ENCODE data around the gene CLMN. TPM values are rescaled to one million over a fixed set of nuclear protein-coding genes. Genes with fewer than 3 reads are reported as not detected.

Gene CLMN
- total and polyA plus RNA-seq, 2 donors = 4.3 to 11.1 TPM

DNA sequence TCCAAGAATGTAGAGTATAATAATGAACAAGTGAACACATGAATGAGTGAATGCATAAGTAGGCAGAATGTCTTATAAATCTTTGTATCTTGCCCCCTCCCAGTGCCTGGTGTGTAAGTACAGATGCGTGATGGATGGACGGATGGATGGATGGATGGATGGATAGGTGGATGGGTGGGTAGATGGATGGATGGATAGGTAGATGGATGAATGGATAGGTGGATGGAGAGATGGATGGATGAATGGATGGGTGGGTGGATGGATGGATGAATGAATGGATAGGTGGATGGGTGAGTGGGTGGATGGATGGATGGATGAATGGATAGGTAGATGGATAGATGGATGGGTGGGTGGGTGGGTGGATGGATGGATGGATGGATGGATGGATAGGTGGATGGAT, 74.4 kb downstream of the CLMN start:
- no peaks in the 10 kb centered on the region for H3K36me3 ChIP-seq (ENCODE audit: insufficient read depth)
- no peak for DNase-seq (ENCODE audit: extremely low spot score)
- H3K27ac ChIP-seq (ENCODE audit: low read depth) = no peak overlapping the region
- WGBS = 96% methylated on average over 2 of the region's 2 CpGs
- no peaks in the 10 kb centered on the region for H3K4me1 ChIP-seq (ENCODE audit: insufficient read depth)
- H3K4me3 ChIP-seq (ENCODE audit: low read depth, low read length) = no peak overlapping the region

DNA sequence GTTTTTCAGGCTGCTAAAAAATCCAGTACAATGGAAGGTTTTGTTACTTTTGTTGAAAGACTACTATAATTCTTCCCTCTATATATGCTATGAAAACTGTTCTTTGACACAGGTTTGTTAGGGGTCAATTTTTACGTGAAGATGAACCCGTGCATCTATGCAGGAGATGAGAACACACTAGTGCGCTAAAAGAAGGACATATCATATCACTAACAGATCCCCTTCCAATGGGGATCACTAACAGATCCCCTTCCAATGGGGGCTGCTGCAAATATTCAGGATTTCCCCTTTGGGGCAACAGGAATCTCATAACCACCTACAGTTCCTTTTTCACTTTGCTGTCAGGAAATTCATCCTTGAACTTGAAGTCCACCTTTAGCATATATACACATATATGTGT, 75.1 kb downstream of the CLMN start:
- Histone ChIP-seq H3K27ac (ENCODE audit: low read depth) (no peak overlapping the region), H3K4me1 (ENCODE audit: insufficient read depth) (no peaks in the 10 kb centered on the region)
- WGBS = 91% methylated on average over 3 of the region's 3 CpGs

DNA sequence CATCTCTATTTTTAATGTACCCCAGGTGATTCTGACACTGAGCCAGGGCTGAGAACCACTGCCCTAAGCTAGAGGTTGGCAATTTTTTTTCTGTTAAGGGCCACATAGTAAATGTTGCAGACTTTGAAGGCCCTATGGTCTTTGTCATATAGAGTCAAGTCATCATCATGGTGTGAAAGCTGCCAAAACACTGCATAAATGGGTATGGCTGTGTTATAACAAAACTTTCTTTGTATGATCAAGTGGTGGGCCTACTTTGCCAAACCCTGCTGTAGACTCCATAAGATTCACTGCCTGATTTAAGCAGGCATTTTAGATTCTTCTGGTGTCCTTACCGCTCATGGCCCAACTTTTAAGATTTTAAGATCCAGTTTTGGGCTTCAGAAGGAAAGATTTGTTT, 76.8 kb downstream of the CLMN start:
- 98% methylated on average over 1 of the region's 1 CpG for WGBS
- H3K4me3 ChIP-seq (ENCODE audit: low read depth, low read length) = no peak overlapping the region
- no peaks in the 10 kb centered on the region for H3K36me3 ChIP-seq (ENCODE audit: insufficient read depth)
- no peaks in the 10 kb centered on the region for H3K4me1 ChIP-seq (ENCODE audit: insufficient read depth)
- no peak for DNase-seq (ENCODE audit: extremely low spot score)
- no peak overlapping the region for H3K27ac ChIP-seq (ENCODE audit: low read depth)

More for the DNA sequence above, 75.1 kb downstream of the CLMN start:
- Histone ChIP-seq H3K4me3 (ENCODE audit: low read depth, low read length) (no peak overlapping the region), H3K36me3 (ENCODE audit: insufficient read depth) (no peaks in the 10 kb centered on the region)
- DNase-seq (ENCODE audit: extremely low spot score) = no peak

DNA sequence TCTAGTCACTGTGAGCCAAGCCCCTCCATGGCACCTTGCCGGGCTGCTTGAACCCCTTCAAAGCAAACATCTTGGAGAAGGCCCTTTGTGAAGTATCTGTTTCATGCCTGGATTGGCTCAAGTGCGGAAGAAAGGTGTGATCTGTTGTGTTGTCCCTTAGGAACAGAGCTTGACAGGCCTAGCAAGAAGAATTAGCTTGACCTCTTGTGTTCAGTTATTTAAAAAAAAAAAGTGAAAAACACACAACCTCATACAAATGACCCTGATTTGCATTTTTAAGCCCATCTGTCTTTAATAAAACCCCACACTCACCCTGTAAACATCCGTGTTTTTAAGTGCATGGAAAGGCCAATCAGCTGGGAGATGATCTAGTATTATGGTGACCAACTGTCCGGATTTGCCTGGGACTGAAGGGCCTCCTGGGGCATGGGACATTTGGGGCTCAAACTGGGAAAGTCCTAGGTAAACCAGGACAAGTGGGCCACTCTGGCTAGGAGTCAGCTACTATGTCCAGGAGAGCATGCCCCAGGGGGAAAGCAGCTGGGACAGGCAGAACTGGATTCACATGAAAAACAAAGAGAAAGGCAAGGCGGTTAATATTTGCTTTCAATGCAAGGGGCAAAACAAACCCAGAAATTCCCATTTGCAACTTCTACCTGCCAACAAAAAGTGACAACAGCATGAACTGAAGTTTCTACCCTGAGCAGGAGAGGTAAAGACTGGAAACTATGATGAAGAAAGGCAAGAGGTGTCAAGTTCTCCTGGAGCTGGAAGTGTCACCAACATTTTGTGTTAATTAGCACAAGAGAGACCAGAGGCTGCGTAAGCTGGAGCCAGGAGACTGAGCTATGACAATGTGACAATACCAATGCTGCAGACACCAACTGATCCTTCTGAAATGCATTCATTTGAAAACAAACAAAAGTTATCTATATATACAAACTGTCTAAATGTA, 78.6 kb downstream of the CLMN start:
- H3K27ac ChIP-seq (ENCODE audit: low read depth) = no peak overlapping the region
- no peaks in the 10 kb centered on the region for H3K36me3 ChIP-seq (ENCODE audit: insufficient read depth)
- no peak overlapping the region for H3K4me3 ChIP-seq (ENCODE audit: low read depth, low read length)
- no peaks in the 10 kb centered on the region for H3K4me1 ChIP-seq (ENCODE audit: insufficient read depth)
- DNase-seq (ENCODE audit: extremely low spot score) = no peak
- 80% methylated on average over 6 of the region's 6 CpGs for WGBS

DNA sequence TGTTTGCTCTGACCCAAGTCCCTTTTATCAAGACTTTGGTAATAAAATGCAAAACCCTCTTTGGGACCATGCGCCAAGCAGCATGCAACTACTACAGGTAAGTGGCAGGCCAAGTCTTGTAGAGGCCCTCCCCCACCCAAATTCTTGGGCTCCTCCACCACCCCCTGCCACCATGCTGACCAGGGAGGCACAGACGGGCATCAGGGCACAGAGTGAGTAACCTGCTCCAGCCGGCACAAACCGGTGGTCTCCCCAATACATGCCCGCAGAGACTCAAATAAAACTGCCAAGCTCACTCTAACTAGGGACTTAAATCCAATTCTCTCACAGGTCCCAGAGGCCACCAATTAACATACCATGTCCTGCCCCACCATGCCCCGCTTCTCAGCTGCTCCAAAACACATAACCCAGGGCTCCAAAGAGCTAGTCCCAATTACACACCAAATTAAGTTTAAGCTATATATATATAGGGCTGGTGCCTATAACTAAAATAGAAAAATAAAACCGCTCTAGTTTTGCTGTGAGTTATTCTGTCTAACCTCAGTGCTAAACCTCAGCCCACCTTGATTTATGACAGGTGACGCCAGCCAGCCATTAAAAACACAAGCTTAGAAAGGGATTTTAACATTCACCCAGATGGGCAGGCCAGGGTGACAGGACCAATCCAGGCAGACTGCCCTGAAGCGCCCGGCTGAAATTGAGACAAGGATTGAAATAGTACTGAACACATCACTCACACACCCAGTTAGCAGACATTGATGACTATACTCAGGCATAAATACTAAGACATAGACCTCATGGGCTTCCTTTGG, 81.0 kb downstream of the CLMN start:
- 89% methylated on average over 10 of the region's 10 CpGs for WGBS
- Histone ChIP-seq H3K4me1 (ENCODE audit: insufficient read depth) (no peaks in the 10 kb centered on the region), H3K27ac (ENCODE audit: low read depth) (no peak overlapping the region), H3K36me3 (ENCODE audit: insufficient read depth) (no peaks in the 10 kb centered on the region), H3K4me3 (ENCODE audit: low read depth, low read length) (no peak overlapping the region)
- DNase-seq (ENCODE audit: extremely low spot score) = no peak

DNA sequence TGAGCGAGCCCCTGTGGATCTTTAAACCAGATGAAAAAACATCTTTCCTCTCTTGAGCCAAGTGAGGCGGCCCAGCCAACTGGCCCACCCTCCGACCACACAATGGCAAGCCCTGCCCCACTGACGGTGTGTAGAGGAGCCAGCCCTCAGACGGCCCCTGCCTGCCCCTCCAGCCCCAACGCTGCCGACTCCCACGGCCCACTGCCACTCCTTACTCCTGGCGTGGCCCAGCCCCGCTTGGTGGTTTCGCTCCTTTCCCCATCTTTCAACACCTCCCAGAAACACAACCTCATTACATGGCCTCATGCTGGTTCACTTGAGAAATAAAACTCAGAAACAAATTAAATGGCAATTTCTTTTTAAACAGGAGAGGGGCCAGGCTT, 81.8 kb downstream of the CLMN start:
- no peak for DNase-seq (ENCODE audit: extremely low spot score)
- Histone ChIP-seq H3K36me3 (ENCODE audit: insufficient read depth) (no peaks in the 10 kb centered on the region), H3K4me1 (ENCODE audit: insufficient read depth) (no peaks in the 10 kb centered on the region), H3K27ac (ENCODE audit: low read depth) (no peak overlapping the region), H3K4me3 (ENCODE audit: low read depth, low read length) (no peak overlapping the region)
- WGBS = 56% methylated on average over 11 of the region's 11 CpGs

DNA sequence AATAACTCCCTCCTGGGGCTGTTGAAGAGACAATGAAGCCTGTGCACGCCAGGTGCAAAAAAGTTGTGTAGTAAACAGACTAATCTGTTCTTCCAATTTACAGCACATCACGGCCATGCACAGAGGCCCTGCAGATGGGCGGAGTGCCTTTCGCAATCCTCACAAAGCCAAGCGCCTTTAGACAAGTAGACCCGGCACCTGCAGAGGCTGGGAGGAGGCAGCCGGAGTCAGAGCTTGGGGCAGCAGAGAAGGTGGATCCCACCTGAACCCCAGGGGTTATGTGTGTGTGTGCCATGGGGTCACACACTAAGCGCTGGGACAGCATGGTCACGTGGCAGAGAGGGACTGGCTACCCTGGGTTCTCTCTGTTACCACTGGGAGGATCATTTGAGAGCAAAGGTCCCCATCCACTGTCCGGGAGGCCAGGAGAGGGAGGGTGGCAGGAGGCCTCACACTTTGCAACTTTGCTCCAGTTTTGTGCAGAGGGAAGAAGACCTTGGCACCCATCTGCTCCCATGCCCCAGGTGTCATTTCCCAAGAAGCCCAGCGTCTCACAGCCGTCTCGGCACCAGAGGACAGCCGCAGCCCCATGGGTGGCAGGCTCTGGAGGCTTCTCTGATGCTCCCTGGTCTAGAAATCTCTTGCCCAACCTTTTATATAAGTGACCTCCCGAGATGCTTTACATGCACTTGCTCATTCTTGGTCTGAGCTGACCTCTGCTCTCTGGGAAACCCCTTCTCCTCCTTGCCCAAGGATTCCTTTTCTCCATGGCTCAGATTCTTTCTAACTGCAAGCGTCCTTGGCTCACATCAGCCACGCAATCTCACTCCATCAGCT, 82.4 kb downstream of the CLMN start:
- Histone ChIP-seq H3K4me1 (ENCODE audit: insufficient read depth) (no peaks in the 10 kb centered on the region), H3K27ac (ENCODE audit: low read depth) (no peak overlapping the region), H3K4me3 (ENCODE audit: low read depth, low read length) (no peak overlapping the region), H3K36me3 (ENCODE audit: insufficient read depth) (no peaks in the 10 kb centered on the region)
- 79% methylated on average over 17 of the region's 17 CpGs for WGBS
- no peak for DNase-seq (ENCODE audit: extremely low spot score)

DNA sequence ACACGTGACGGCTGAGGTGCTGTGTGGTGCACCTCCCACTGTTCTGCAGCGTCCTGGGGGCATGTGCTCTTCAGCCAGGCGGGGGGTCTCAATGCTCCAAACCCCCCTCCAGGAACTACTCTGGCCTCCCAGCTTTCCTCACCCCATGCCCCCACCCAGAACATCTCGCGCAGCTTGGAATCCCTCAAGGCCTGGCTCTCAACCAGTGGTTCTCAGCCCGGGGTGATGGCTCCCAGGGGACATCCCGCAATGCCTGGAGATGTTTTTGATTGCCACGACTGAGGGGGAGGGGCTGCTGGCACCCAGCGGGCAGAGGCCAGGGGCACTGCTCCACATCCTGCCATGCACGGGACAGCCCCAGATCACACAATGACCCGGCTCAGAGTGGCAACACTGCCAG, 83.5 kb downstream of the CLMN start:
- Histone ChIP-seq H3K4me1 (ENCODE audit: insufficient read depth) (no peaks in the 10 kb centered on the region), H3K4me3 (ENCODE audit: low read depth, low read length) (no peak overlapping the region), H3K27ac (ENCODE audit: low read depth) (no peak overlapping the region), H3K36me3 (ENCODE audit: insufficient read depth) (no peaks in the 10 kb centered on the region)
- DNase-seq (ENCODE audit: extremely low spot score) = no peak
- 72% methylated on average over 12 of the region's 12 CpGs for WGBS

DNA sequence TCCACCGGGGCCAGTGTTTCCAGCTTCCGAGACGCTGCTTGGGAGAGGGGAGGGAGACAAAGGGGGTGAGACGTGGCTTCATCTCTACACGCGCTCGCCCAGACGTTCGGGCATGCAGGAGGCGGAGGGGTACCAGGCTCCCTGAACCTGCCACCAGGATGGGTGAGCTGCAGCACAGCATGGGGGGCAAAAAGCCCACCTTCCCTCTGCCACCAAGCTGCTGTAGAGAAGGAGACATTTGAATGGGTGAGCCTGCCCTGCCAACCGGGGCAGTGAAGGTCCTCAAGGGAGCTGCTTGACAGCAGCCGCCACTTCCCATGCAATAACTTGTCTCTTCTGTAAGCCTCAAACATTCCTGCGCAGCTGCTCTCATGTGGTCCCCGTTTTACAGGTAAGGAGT, 83.9 kb downstream of the CLMN start:
- 91% methylated on average over 14 of the region's 14 CpGs for WGBS
- Histone ChIP-seq H3K27ac (ENCODE audit: low read depth) (no peak overlapping the region), H3K4me1 (ENCODE audit: insufficient read depth) (no peaks in the 10 kb centered on the region), H3K4me3 (ENCODE audit: low read depth, low read length) (no peak overlapping the region), H3K36me3 (ENCODE audit: insufficient read depth) (no peaks in the 10 kb centered on the region)
- DNase-seq (ENCODE audit: extremely low spot score) = no peak

DNA sequence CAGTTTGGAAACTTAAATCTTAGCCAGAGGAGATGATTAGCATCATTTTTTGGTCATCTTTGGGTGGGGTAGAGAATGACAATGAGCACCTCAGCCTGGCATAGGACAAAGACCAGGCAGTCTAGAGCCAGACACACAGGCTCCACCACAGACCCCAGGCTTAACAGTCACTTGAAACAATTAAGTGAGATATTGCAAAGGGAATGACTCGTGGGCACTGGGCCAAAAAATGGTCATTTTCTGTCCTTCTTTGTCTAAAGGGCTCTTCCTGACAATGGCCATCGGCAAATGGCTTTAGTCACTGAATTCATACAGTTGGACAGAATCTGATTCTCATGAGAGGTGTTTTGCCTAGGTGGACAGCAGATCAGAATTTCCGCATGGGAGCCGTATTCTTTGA, 84.4 kb downstream of the CLMN start:
- 80% methylated on average over 4 of the region's 4 CpGs for WGBS
- no peak for DNase-seq (ENCODE audit: extremely low spot score)
- Histone ChIP-seq H3K4me1 (ENCODE audit: insufficient read depth) (no peaks in the 10 kb centered on the region), H3K36me3 (ENCODE audit: insufficient read depth) (no peaks in the 10 kb centered on the region), H3K27ac (ENCODE audit: low read depth) (no peak overlapping the region), H3K4me3 (ENCODE audit: low read depth, low read length) (no peak overlapping the region)

DNA sequence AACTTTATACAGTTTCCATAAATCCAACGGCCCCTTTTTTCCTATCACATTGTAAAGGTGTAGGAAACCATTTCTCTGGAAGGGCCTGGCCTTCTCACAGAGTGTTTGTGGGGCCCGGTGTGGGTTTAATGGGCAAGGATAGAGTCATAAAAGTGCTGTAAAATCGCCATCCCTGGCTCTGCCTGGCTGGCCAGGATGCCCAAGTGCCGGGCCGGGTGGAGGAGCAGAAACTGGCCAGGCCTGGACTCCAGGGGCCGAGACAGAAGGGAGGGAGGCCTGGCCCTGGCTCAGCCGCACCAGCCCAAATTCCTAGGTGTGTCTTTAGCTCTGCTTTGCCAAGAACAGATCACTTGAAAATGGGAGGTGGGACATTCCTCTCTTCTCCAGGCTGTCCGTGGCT, 85.3 kb downstream of the CLMN start:
- no peak for DNase-seq (ENCODE audit: extremely low spot score)
- Histone ChIP-seq H3K36me3 (ENCODE audit: insufficient read depth) (no peaks in the 10 kb centered on the region), H3K27ac (ENCODE audit: low read depth) (no peak overlapping the region), H3K4me1 (ENCODE audit: insufficient read depth) (no peaks in the 10 kb centered on the region), H3K4me3 (ENCODE audit: low read depth, low read length) (no peak overlapping the region)
- 64% methylated on average over 8 of the region's 8 CpGs for WGBS

DNA sequence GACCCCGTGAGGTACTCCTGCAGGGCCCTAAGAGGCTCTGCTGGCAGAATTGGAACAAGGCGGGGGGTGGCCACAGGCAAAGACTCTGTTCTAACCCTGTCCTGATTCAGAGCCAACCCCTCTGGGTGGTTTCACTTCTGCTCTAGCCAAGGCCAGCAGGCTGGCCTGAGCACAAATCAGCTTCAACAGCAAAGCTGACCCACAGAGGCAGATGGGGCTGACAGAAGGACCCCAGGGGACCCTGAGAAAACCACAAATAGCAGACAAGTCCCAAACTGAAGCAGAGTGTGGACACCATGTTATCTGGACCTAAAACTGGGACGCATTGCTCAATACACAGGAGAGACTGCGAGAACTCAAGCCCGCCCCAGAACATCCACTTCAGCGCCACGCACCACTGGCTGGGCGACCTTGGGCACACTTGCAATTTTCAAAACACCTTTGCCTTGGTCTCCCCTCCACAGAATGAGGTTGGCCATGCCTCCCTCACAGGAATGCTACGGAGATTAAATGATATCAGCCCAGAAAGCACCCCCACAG, 85.9 kb downstream of the CLMN start:
- Histone ChIP-seq H3K36me3 (ENCODE audit: insufficient read depth) (no peaks in the 10 kb centered on the region), H3K27ac (ENCODE audit: low read depth) (no peak overlapping the region), H3K4me3 (ENCODE audit: low read depth, low read length) (no peak overlapping the region), H3K4me1 (ENCODE audit: insufficient read depth) (no peaks in the 10 kb centered on the region)
- no peak for DNase-seq (ENCODE audit: extremely low spot score)
- WGBS = 90% methylated on average over 9 of the region's 9 CpGs

DNA sequence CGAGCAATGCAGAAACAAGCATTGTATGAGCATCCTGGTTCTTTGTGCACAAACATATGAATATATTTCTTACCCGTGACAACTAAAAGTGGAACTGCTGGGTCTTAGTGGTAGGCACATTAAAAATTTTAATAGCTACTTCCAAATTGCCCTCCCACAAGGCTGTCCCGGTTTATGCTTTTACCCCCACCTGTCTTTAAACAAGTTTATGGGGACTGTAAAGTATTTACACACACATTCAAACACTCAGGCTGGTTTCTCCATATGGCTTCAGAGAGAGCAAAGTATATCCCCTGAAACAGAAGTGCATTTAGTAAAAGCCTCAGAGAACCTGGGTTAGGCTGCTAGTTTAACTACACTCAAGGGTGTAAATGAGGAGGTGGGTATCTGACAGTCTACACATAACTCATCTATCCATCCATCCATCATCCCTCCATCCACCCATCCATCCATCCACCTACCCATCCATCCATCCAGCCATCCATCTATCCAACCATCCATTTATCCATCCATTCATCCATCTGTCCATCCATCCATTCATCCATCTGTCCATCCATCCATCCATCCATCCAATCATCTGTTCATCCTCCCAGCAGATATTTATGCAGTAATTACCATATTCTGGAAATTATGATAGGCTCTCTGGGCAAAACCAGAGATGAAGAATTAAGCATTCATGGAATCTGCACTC, 86.7 kb downstream of the CLMN start:
- Histone ChIP-seq H3K4me3 (ENCODE audit: low read depth, low read length) (no peak overlapping the region), H3K27ac (ENCODE audit: low read depth) (no peak overlapping the region), H3K36me3 (ENCODE audit: insufficient read depth) (no peaks in the 10 kb centered on the region), H3K4me1 (ENCODE audit: insufficient read depth) (no peaks in the 10 kb centered on the region)
- no peak for DNase-seq (ENCODE audit: extremely low spot score)
- WGBS = 64% methylated on average over 3 of the region's 3 CpGs

Measured in urinary bladder (tissue), 4 donors.